Spleen (tissue), 11 donors: Measurements from ENCODE around the gene LEMD3. TPM values are rescaled to one million over a fixed set of nuclear protein-coding genes. Genes with fewer than 3 reads are reported as not detected.

ENCODE experiments used
- DNase-seq: peaks from one replicate; pipeline ENCODE4 v3.0.0-alpha.2; 2020
- H3K27ac ChIP-seq, 8 donors: fragments of 200-600 bp; sonication (generic) in 7 of 8; 1 replicate in 4 of 8; 2 replicates in 4 of 8; pipeline versions ENCODE4 v1.5.0 to v1.8.0; 2016 to 2021; ENCODE audit warnings: inconsistent platforms in 4 of 8, mild to moderate bottlenecking in 4 of 8, moderate library complexity in 1 of 8
- H3K27me3 ChIP-seq, 7 donors: fragments of 200-600 bp; sonication (generic) in 6 of 7; replicated peaks in 1 of 7; 1 replicate in 4 of 7; 2 replicates in 3 of 7; pipeline versions ENCODE4 v1.5.0 to v1.8.0; 2016 to 2021; ENCODE audit warnings: inconsistent platforms in 3 of 7, mild to moderate bottlenecking in 1 of 7
- H3K36me3 ChIP-seq, 6 donors: fragments of 200-600 bp; sonication (generic) in 5 of 6; 1 replicate in 4 of 6; 2 replicates in 2 of 6; pipeline versions ENCODE4 v1.5.0 to v1.8.0; 2016 to 2021; ENCODE audit warnings: inconsistent platforms in 2 of 6
- H3K4me1 ChIP-seq, 6 donors: fragments of 200-600 bp; sonication (generic) in 5 of 6; 1 replicate in 3 of 6; 2 replicates in 3 of 6; pipeline versions ENCODE4 v1.5.0 to v1.8.0; 2016 to 2021; ENCODE audit warnings: inconsistent platforms in 3 of 6
- H3K4me3 ChIP-seq, 8 donors: fragments of 200-600 bp; sonication (generic) in 7 of 8; 1 replicate in 4 of 8; 2 replicates in 4 of 8; pipeline versions ENCODE4 v1.5.0 to v1.8.0; 2016 to 2021; ENCODE audit warnings: inconsistent platforms in 4 of 8, mild to moderate bottlenecking in 4 of 8, moderate library complexity in 2 of 8
- H3K9me3 ChIP-seq, 8 donors: fragments of 200-600 bp; sonication (generic) in 7 of 8; 1 replicate in 4 of 8; 2 replicates in 4 of 8; pipeline versions ENCODE4 v1.5.0 to v1.8.0; 2016 to 2021; ENCODE audit warnings: inconsistent platforms in 4 of 8
- CTCF ChIP-seq, 11 experiments: fragments of 200-600 bp in 7 of 11; fragments of 450-650 bp in 4 of 11; sonication (generic) in 4 of 11; IDR thresholded peaks in 8 of 11; conservative IDR thresholded peaks in 3 of 11; 1 replicate in 7 of 11; 2 replicates in 4 of 11; pipeline versions ENCODE4 v1.4.0 to v1.8.0; 2016 to 2021; ENCODE audit warnings: antibody characterized with exemption in 11 of 11, inconsistent platforms in 4 of 11, mild to moderate bottlenecking in 1 of 11
- POLR2A ChIP-seq, 3 donors: fragments of 450-650 bp; IDR thresholded peaks; one replicate each; pipeline ENCODE4 v1.5.1; 2017; ENCODE audit warnings: antibody characterized with exemption in 3 of 3, mild to moderate bottlenecking in 1 of 3
- POLR2AphosphoS5 ChIP-seq, 3 donors: sonication (generic); formaldehyde crosslinking; IDR thresholded peaks; one replicate each; pipeline ENCODE4 v1.5.1; 2017; ENCODE audit warnings: antibody characterized with exemption in 3 of 3
- WGBS, 5 donors: extraction: QIAGEN DNeasy Blood & Tissue Kit in 3 of 5; methylation state at CpG; one replicate each; pipeline versions ENCODE4 v1.1.5 to v1.1.7; 2013 to 2018; 5-methylcytosine and 5-hydroxymethylcytosine counted together
- intact Hi-C: fragments of 100-400 bp; cut with DNase I; formaldehyde crosslinking; loops from one replicate; pipeline ENCODE4 v1.15.0; 2023; ENCODE audit warnings: low total_unique reads
- polyA plus RNA-seq, 3 donors: library from polyadenylated mRNA; stranded (reverse); fragments of 200-250 nt; gene quantifications; one replicate each; pipeline ENCODE4 v1.2.1, GENCODE V29; 2013
- total RNA-seq, 7 donors: library from RNA; depleted of rRNA in 3 of 7; stranded (reverse); fragments of >200 nt in 3 of 7; fragmentation: NEBNext Ultra II Directional in 4 of 7; extraction: Animal tissue kit (Norgen Biotek cat#: 25700) in 4 of 7; gene quantifications; one replicate each; pipeline versions ENCODE4 v1.1.0 to v1.2.1, GENCODE V29; 2016 to 2021
- donor health status: healthy with polysubstance abuse.
- donor health status: DM: no; HTN: no; CAD: no; lungs with moderate emphysema.
- donor health status: DM: no; HTN: no; CAD: no.
- donor health status: Bipolar disorder and iron deficiency.
- donor health status: healthy.
- donor health status: DM: no; HTN: no; CAD: no.
- donor health status: DM: yes; HTN: yes; CAD: no.

The LEMD3 gene
- total and polyA plus RNA-seq, 10 donors, result 9.6 to 58.9 (median 41.1) TPM

- no peaks in the 10 kb centered on the region for H3K9me3 ChIP-seq
Observed at GRCh38 chr12:65293735-65294134, 124.4 kb downstream of the LEMD3 start.

GRCh38 chr12:65294641-65295262 is 125.4 kb downstream of the LEMD3 start:
- Histone ChIP-seq H3K4me3 (no peak overlapping the region), H3K27me3 (no peaks in the 10 kb centered on the region), H3K4me1 (peaks cover 0 to 7% (median 0%) of the 10 kb centered on the region in 6 donors), H3K36me3 (no peaks in the 10 kb centered on the region), H3K9me3 (no peaks in the 10 kb centered on the region), H3K27ac (no peak overlapping the region)
- no peak for TF ChIP-seq POLR2AphosphoS5 (IDR thresholded peaks at IDR 0.05)
- no peak for TF ChIP-seq POLR2A (IDR thresholded peaks at IDR 0.05)
- TF ChIP-seq CTCF (IDR thresholded peaks at IDR 0.05 in 8 of 11, conservative IDR thresholded peaks at IDR 0.05 in 3 of 11), result no peak
- WGBS, 5 donors, result 71 to 81% (median 74%) methylated on average over 4 of the region's 4 CpGs
- intact Hi-C loops, result no loop called here
- no peak for DNase-seq

More at GRCh38 chr12:65293735-65294134, 124.4 kb downstream of the LEMD3 start:
- Histone ChIP-seq H3K36me3 (no peaks in the 10 kb centered on the region), H3K4me3 (no peak overlapping the region), H3K27me3 (no peaks in the 10 kb centered on the region), H3K4me1 (no peaks in the 10 kb centered on the region), H3K27ac (no peak overlapping the region)
- WGBS, 5 donors, result 47 to 92% (median 51%) methylated on average over 1 of the region's 1 CpG
- TF ChIP-seq POLR2A (IDR thresholded peaks at IDR 0.05) (no peak), POLR2AphosphoS5 (IDR thresholded peaks at IDR 0.05) (no peak), CTCF (IDR thresholded peaks at IDR 0.05 in 8 of 11, conservative IDR thresholded peaks at IDR 0.05 in 3 of 11) (no peak)
- intact Hi-C loops, result no loop called here
- no peak for DNase-seq

- no peak for DNase-seq
- WGBS, 5 donors, result 21 to 35% (median 32%) methylated on average over 1 of the region's 1 CpG
- no peak for TF ChIP-seq POLR2AphosphoS5 (IDR thresholded peaks at IDR 0.05)
- no peak for TF ChIP-seq CTCF (IDR thresholded peaks at IDR 0.05 in 8 of 11, conservative IDR thresholded peaks at IDR 0.05 in 3 of 11)
- TF ChIP-seq POLR2A (IDR thresholded peaks at IDR 0.05), result no peak
- Histone ChIP-seq H3K4me1 (peaks cover 0 to 8% (median 0%) of the 10 kb centered on the region in 6 donors), H3K27me3 (no peaks in the 10 kb centered on the region), H3K4me3 (no peak overlapping the region), H3K27ac (no peak overlapping the region), H3K9me3 (no peaks in the 10 kb centered on the region), H3K36me3 (no peaks in the 10 kb centered on the region)
- intact Hi-C loops, result no loop called here
Observed at GRCh38 chr12:65296508-65297265, 127.3 kb downstream of the LEMD3 start.

Other genes with a start within 250 kb of the LEMD3 start
- gene WIF1, start 48.3 kb upstream of the LEMD3 start, total RNA-seq, result not detected
- gene WIF1, start 48.3 kb upstream of the LEMD3 start, polyA plus RNA-seq, result under 1 TPM in 1 of 3 donors, not detected in 2; 0.04 TPM
- gene MSRB3, start 109.1 kb downstream of the LEMD3 start, total RNA-seq, result 10 to 100 TPM; 11.1 to 64.4 (median 23.4) TPM
- gene MSRB3, start 109.1 kb downstream of the LEMD3 start, polyA plus RNA-seq, result 1 to 10 TPM; 4.3 to 6.6 (median 4.5) TPM